PFSK-1 (cell line): Measurements from ENCODE around the gene SLC2A13.

Experiments
- FOXP2 ChIP-seq: optimal IDR thresholded peaks from 2 replicates; pipeline ENCODE3; 2011; ENCODE audit warnings: borderline replicate concordance, control low read depth, inconsistent platforms; ENCODE audit not compliant: insufficient read depth; ENCODE audit errors: extremely low read length, extremely low read depth
- SIN3A ChIP-seq: IDR thresholded peaks from 2 replicates; pipeline ENCODE4 v1.6.1; 2012; ENCODE audit warnings: mild to moderate bottlenecking, low read length, moderate library complexity, borderline replicate concordance; ENCODE audit not compliant: insufficient read depth

DNA sequence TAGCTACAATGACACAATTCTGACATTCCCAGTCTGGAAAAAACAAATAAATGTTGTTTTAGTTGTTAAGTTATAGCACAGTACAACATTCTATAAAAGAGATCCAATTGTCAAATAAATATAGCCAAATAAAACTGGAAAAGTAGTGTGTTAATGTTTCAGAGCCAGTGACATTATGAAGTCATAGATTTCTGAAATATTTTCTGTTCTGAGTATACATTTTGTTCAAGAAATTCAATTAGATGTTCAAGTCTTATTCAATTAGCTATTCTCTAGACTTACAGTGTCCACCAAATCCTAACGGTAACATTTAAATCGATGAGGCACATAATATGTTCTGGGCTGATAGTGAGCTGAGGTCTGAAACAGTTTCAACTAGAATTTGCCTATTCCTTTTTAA, 290.1 kb downstream of the SLC2A13 start:
- TF ChIP-seq FOXP2: no peak
- no peak for TF ChIP-seq SIN3A
